SU-DHL-6 (cell line): ENCODE results near the gene PRKCZ.

Experiments
- H2AFZ ChIP-seq: fragments of 200-600 bp; sonication (generic); 2 replicates; pipeline ENCODE4 v1.6.1; 2014; ENCODE audit warnings: low read depth, mild to moderate bottlenecking, moderate library complexity, mixed read lengths, antibody characterized with exemption, low read length; ENCODE audit not compliant: severe bottlenecking
- H3F3A ChIP-seq: fragments of 200-600 bp; shearing (Covaris generic); 2 replicates; pipeline ENCODE4 v1.6.0; 2016; ENCODE audit warnings: antibody characterized with exemption, mild to moderate bottlenecking; ENCODE audit not compliant: insufficient read depth
- H3K27ac ChIP-seq: fragments of 200-600 bp; sonication (generic); 2 replicates; pipeline ENCODE4 v1.5.1; 2016; ENCODE audit warnings: low read depth, mild to moderate bottlenecking, low read length, moderate library complexity, mixed read lengths
- H3K27me3 ChIP-seq: fragments of 200-600 bp; sonication (generic), shearing (Covaris generic); 2 replicates; pipeline ENCODE4 v1.6.0; 2014; ENCODE audit warnings: mild to moderate bottlenecking, low read length
- H3K36me3 ChIP-seq: fragments of 200-600 bp; sonication (generic); 2 replicates; pipeline ENCODE4 v1.6.1; 2014; ENCODE audit warnings: mild to moderate bottlenecking, low read length, mixed read lengths
- H3K4me2 ChIP-seq: fragments of 300-600, 200-600 bp; shearing (Covaris generic), sonication (generic); 2 replicates; pipeline ENCODE4 v1.6.0; 2014; ENCODE audit warnings: low read length, low read depth, mild to moderate bottlenecking; ENCODE audit not compliant: poor library complexity, severe bottlenecking
- H3K4me3 ChIP-seq: fragments of 200-600 bp; sonication (generic); 2 replicates; pipeline ENCODE4 v1.5.1; 2014; ENCODE audit warnings: antibody characterized with exemption, low read length, mild to moderate bottlenecking, mixed read lengths; ENCODE audit not compliant: insufficient read depth, poor library complexity, severe bottlenecking
- H3K79me2 ChIP-seq: fragments of 200-600 bp; sonication (generic); 2 replicates; pipeline ENCODE4 v1.6.1; 2014; ENCODE audit warnings: mild to moderate bottlenecking, low read length, moderate library complexity; ENCODE audit not compliant: insufficient read depth
- H3K9ac ChIP-seq: fragments of 200-600 bp; sonication (generic); 2 replicates; pipeline ENCODE4 v1.7.0; 2014; ENCODE audit warnings: mild to moderate bottlenecking, low read length
- H3K9me2 ChIP-seq: fragments of 200-600 bp; sonication (generic); replicated peaks from 2 replicates; pipeline ENCODE4 v1.6.1; 2014; ENCODE audit warnings: low read length; ENCODE audit not compliant: insufficient read depth
- H3K9me3 ChIP-seq: fragments of 200-600 bp; sonication (generic); 2 replicates; pipeline ENCODE4 v1.6.1; 2014; ENCODE audit warnings: low read length, mixed read lengths; ENCODE audit not compliant: insufficient read depth
- H4K20me1 ChIP-seq: fragments of 200-600 bp; sonication (generic); 2 replicates; pipeline ENCODE4 v1.6.1; 2014; ENCODE audit warnings: low read depth, mild to moderate bottlenecking, antibody characterized with exemption, low read length, moderate library complexity, mixed read lengths
- EZH2phosphoT487 ChIP-seq: fragments of 200-600 bp; sonication (generic), shearing (Covaris generic); conservative IDR thresholded peaks from 2 replicates; pipeline ENCODE4 v1.6.1; 2018; ENCODE audit warnings: mild to moderate bottlenecking, antibody characterized with exemption, low read length, moderate library complexity, mixed read lengths
- TF ChIP-seq, protein P1 (sequence below): fragments of 200-600 bp; sonication (generic); IDR thresholded peaks from one replicate; pipeline ENCODE4 v1.5.1; 2017; ENCODE audit warnings: antibody characterized with exemption, mild to moderate bottlenecking, low read length, moderate library complexity; ENCODE audit not compliant: insufficient read depth, poor library complexity, severe bottlenecking

Gene PRKCZ

DNA sequence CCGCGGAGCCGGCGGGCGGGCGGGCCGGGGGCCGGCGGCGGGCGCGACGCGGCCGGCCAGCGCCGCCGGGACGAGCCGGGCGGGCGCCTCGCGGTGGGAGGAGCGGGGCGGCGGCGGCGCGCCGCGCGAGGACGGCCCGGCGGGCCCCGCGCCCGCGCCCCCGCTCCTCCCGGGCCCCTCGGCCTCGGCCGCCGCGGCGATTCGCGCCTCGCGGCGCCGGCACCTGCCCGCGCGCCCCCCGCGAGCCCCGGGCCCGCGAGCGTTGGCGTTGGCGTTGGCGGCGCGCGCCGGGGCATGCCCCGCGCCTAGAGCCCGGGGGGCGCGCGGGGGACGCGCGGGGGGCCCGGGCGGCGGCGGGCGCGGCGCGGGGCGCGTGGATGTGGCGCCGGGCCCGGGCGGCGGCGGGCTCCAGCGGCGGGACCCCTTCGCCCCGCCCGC is 178.0 kb downstream of the PRKCZ start, which contains the start of gene SKI:
SKI (plus strand) TSS at position 163 of the 438 bp plus-strand sequence. CDS start 448 bp downstream, outside the sequence.
- no peaks in the 10 kb centered on the region for H3F3A ChIP-seq
- H3K79me2 ChIP-seq, result no peaks in the 10 kb centered on the region
- H2AFZ ChIP-seq, result no peak within 1 kb of the TSS
- no peaks in the 10 kb centered on the region; the same call in 1 of the 2 replicates for H4K20me1 ChIP-seq
- peak within 1 kb of the TSS; percentile 41 for H3K4me2 ChIP-seq
- H3K4me3 ChIP-seq, result peak within 1 kb of the TSS; percentile 38
- H3K36me3 ChIP-seq, result no peaks in the 10 kb centered on the region
- TF ChIP-seq EZH2phosphoT487, result no peak
- TF ChIP-seq, protein P1, sequence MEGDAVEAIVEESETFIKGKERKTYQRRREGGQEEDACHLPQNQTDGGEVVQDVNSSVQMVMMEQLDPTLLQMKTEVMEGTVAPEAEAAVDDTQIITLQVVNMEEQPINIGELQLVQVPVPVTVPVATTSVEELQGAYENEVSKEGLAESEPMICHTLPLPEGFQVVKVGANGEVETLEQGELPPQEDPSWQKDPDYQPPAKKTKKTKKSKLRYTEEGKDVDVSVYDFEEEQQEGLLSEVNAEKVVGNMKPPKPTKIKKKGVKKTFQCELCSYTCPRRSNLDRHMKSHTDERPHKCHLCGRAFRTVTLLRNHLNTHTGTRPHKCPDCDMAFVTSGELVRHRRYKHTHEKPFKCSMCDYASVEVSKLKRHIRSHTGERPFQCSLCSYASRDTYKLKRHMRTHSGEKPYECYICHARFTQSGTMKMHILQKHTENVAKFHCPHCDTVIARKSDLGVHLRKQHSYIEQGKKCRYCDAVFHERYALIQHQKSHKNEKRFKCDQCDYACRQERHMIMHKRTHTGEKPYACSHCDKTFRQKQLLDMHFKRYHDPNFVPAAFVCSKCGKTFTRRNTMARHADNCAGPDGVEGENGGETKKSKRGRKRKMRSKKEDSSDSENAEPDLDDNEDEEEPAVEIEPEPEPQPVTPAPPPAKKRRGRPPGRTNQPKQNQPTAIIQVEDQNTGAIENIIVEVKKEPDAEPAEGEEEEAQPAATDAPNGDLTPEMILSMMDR, result no peak
- no peak within 1 kb of the TSS for H3K27ac ChIP-seq
- H3K27me3 ChIP-seq, result no peaks in the 10 kb centered on the region
- no peaks in the 10 kb centered on the region for H3K9me2 ChIP-seq
- no peaks in the 10 kb centered on the region for H3K9me3 ChIP-seq
- H3K9ac ChIP-seq, result peak within 1 kb of the TSS; percentile 44; the same call in 1 of the 2 replicates

GRCh38 chr1:2228694-2229036 is 178.5 kb downstream of the PRKCZ start:
- Histone ChIP-seq H3K9ac (no peak overlapping the region; the same call in 1 of the 2 replicates), H3K4me2 (peak overlapping the region; percentile 37), H3K9me3 (no peaks in the 10 kb centered on the region), H3K79me2 (no peaks in the 10 kb centered on the region), H3K27ac (no peak overlapping the region), H3K9me2 (no peaks in the 10 kb centered on the region), H2AFZ (no peak overlapping the region), H3K36me3 (no peaks in the 10 kb centered on the region), H3K4me3 (peak overlapping the region; percentile 32), H4K20me1 (no peaks in the 10 kb centered on the region; the same call in 1 of the 2 replicates), H3F3A (no peaks in the 10 kb centered on the region), H3K27me3 (no peaks in the 10 kb centered on the region)
- TF ChIP-seq, protein P1, result no peak
- TF ChIP-seq EZH2phosphoT487, result no peak

- TF ChIP-seq EZH2phosphoT487, result no peak
- TF ChIP-seq, protein P1, result no peak
- H3K27me3 ChIP-seq, result no peaks in the 10 kb centered on the region
- H3K9me3 ChIP-seq, result no peaks in the 10 kb centered on the region
- H2AFZ ChIP-seq, result no peak overlapping the region
- H3K79me2 ChIP-seq, result no peaks in the 10 kb centered on the region
- H3K4me2 ChIP-seq, result peak overlapping the region; percentile 37
- H3K27ac ChIP-seq, result no peak overlapping the region
- no peaks in the 10 kb centered on the region; the same call in 1 of the 2 replicates for H4K20me1 ChIP-seq
- no peaks in the 10 kb centered on the region for H3K9me2 ChIP-seq
- no peak overlapping the region; the same call in 1 of the 2 replicates for H3K9ac ChIP-seq
- H3K4me3 ChIP-seq, result peak overlapping the region; percentile 32
- H3K36me3 ChIP-seq, result no peaks in the 10 kb centered on the region
- no peaks in the 10 kb centered on the region for H3F3A ChIP-seq
These were observed 179.0 kb downstream of the PRKCZ start for GRCh38 chr1:2229037-2229864.
